Smooth muscle cell (in vitro differentiated cells): ENCODE results near the gene PBX1. TPM values are rescaled to one million over a fixed set of nuclear protein-coding genes. Genes with fewer than 3 reads are reported as not detected.

ENCODE experiments used
- DNase-seq: peaks from one replicate; lab custom pipeline; 2025; ENCODE audit not compliant: unreplicated experiment; lab: John Stamatoyannopoulos, UW
- H2AFZ ChIP-seq: fragments of 200-600 bp; sonication (generic); 2 replicates; pipeline ENCODE4 v1.6.0; 2016; ENCODE audit warnings: antibody characterized with exemption, low read depth, mild to moderate bottlenecking
- H3F3A ChIP-seq: fragments of 200-600 bp; sonication (generic); 2 replicates; pipeline ENCODE4 v1.6.0; 2017; ENCODE audit warnings: antibody characterized with exemption, low read depth
- H3K27ac ChIP-seq: fragments of 200-600 bp; sonication (generic); 2 replicates; pipeline ENCODE4 v1.5.1; 2016; ENCODE audit warnings: low read depth, mild to moderate bottlenecking
- H3K27me3 ChIP-seq: fragments of 200-600 bp; sonication (generic); 2 replicates; pipeline ENCODE4 v1.6.1; 2016; ENCODE audit warnings: low read depth, mild to moderate bottlenecking
- H3K36me3 ChIP-seq: fragments of 200-600 bp; sonication (generic); 2 replicates; pipeline ENCODE4 v1.5.1; 2016; ENCODE audit warnings: low read depth
- H3K4me1 ChIP-seq: fragments of 200-600 bp; sonication (generic); 2 replicates; pipeline ENCODE4 v1.5.1; 2016; ENCODE audit warnings: low read depth
- H3K4me2 ChIP-seq: fragments of 200-600 bp; sonication (generic); 2 replicates; pipeline ENCODE4 v1.6.0; 2016; ENCODE audit warnings: mild to moderate bottlenecking
- H3K4me3 ChIP-seq: fragments of 200-600 bp; sonication (generic); 2 replicates; pipeline ENCODE4 v1.5.1; 2016; ENCODE audit warnings: mild to moderate bottlenecking
- H3K79me2 ChIP-seq: fragments of 200-600 bp; sonication (generic); 2 replicates; pipeline ENCODE4 v1.6.0; 2016; ENCODE audit warnings: low read depth, mild to moderate bottlenecking
- H3K9ac ChIP-seq: fragments of 200-600 bp; sonication (generic); 2 replicates; pipeline ENCODE4 v1.6.0; 2016; ENCODE audit warnings: low read depth
- H3K9me3 ChIP-seq: fragments of 200-600 bp; sonication (generic); replicated peaks from 2 replicates; pipeline ENCODE4 v1.5.1; 2016; ENCODE audit warnings: low read depth
- H4K20me1 ChIP-seq: fragments of 200-600 bp; sonication (generic); 2 replicates; pipeline ENCODE4 v1.6.0; 2016; ENCODE audit warnings: low read depth
- WGBS: methylation state at CpG from one replicate; pipeline ENCODE4 v1.1.7; 2016; ENCODE audit warnings: low lambda C conversion rate; 5-methylcytosine and 5-hydroxymethylcytosine counted together
- polyA plus RNA-seq: library from polyadenylated mRNA; unstranded; fragments of >200 nt; fragmentation: Nextera tagmentation; extraction: Ambion mirVana; gene quantifications from 2 replicates; pipeline ENCODE4 v1.2.1, GENCODE V29; 2016
- total RNA-seq: library from RNA; depleted of rRNA; stranded (reverse); fragments of >200 nt; gene quantifications from 2 replicates; pipeline ENCODE4 v1.2.3, GENCODE V29; 2014
- TF ChIP-seq, protein P1 (sequence below): fragments of 200-600 bp; sonication (generic); IDR thresholded peaks from 2 replicates; pipeline ENCODE4 v1.5.1; 2017; ENCODE audit warnings: borderline replicate concordance, mild to moderate bottlenecking, antibody characterized with exemption; ENCODE audit not compliant: insufficient read depth, poor library complexity, severe bottlenecking

Gene PBX1
- total and polyA plus RNA-seq, 2 experiments from 2014 or later: 8.1 to 70.8 TPM

DNA sequence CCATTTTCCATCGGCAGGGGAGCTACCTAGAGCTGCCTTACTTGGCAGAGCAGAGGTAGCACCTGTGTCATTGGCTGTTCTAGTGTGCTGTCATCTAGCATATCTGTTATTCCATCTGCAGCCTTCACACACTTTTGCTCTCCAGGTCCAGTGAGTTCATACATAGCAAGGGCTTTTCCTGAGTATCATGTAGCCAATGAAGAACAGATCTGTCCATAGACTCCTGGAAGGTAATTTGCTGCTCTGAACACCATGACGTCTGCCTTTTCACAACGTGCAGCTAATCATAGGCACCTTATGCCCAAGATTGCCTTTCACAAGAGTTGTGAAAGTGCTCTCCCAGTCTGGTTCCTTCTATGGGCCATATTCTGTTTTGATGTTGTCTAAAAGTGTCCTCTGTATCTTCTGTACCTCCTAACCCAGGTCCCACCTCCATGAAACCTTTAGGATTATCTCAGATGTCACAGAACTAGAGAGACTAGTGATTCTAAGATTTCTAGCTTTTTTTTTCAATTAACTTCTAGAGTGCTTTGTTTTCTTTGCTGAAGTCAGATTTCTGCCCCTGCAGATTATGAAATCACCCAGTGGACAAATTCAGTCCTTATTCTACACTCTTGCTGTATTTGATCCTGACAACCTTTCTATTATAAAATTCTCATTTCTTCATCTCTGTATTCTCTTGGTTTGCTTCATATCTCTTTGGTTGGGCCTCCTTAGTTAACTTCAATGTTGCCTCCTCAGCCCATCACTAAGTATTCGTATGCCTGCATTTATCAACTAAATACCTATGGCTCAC is 134.8 kb downstream of the PBX1 start:
- TF ChIP-seq, protein P1, sequence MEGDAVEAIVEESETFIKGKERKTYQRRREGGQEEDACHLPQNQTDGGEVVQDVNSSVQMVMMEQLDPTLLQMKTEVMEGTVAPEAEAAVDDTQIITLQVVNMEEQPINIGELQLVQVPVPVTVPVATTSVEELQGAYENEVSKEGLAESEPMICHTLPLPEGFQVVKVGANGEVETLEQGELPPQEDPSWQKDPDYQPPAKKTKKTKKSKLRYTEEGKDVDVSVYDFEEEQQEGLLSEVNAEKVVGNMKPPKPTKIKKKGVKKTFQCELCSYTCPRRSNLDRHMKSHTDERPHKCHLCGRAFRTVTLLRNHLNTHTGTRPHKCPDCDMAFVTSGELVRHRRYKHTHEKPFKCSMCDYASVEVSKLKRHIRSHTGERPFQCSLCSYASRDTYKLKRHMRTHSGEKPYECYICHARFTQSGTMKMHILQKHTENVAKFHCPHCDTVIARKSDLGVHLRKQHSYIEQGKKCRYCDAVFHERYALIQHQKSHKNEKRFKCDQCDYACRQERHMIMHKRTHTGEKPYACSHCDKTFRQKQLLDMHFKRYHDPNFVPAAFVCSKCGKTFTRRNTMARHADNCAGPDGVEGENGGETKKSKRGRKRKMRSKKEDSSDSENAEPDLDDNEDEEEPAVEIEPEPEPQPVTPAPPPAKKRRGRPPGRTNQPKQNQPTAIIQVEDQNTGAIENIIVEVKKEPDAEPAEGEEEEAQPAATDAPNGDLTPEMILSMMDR: no peak
- no peak overlapping the region for H3K4me3 ChIP-seq
- H3K9me3 ChIP-seq: no peaks in the 10 kb centered on the region
- H3K36me3 ChIP-seq: no peaks in the 10 kb centered on the region
- H3K4me1 ChIP-seq: peaks cover 11% of the 10 kb centered on the region
- H2AFZ ChIP-seq: no peak overlapping the region
- 90% methylated on average over 4 of the region's 4 CpGs for WGBS
- H3K27me3 ChIP-seq: no peaks in the 10 kb centered on the region
- no peaks in the 10 kb centered on the region for H3F3A ChIP-seq
- peaks cover 27% of the 10 kb centered on the region for H3K79me2 ChIP-seq
- H4K20me1 ChIP-seq: no peaks in the 10 kb centered on the region
- no peak for DNase-seq
- no peak overlapping the region for H3K9ac ChIP-seq
- no peak overlapping the region for H3K4me2 ChIP-seq
- H3K27ac ChIP-seq: no peak overlapping the region

- Histone ChIP-seq H3K9me3 (no peaks in the 10 kb centered on the region), H3K27ac (no peak overlapping the region), H3F3A (no peaks in the 10 kb centered on the region), H4K20me1 (no peaks in the 10 kb centered on the region), H3K36me3 (no peaks in the 10 kb centered on the region), H3K4me3 (no peak overlapping the region), H3K27me3 (no peaks in the 10 kb centered on the region), H2AFZ (no peak overlapping the region), H3K79me2 (peaks cover 27% of the 10 kb centered on the region), H3K9ac (no peak overlapping the region), H3K4me2 (no peak overlapping the region), H3K4me1 (peaks cover 11% of the 10 kb centered on the region)
- no peak for DNase-seq
- 100% methylated on average over 2 of the region's 2 CpGs for WGBS
- TF ChIP-seq, protein P1: no peak
These were observed 135.5 kb downstream of the PBX1 start for GRCh38 chr1:164694505-164694904.

GRCh38 chr1:164695956-164696665 is 137.1 kb downstream of the PBX1 start:
- Histone ChIP-seq H2AFZ (no peak overlapping the region), H3K27ac (peak overlapping the region; percentile 0), H3K9me3 (no peaks in the 10 kb centered on the region), H3K4me2 (no peak overlapping the region), H3F3A (no peaks in the 10 kb centered on the region), H3K79me2 (peaks cover 27% of the 10 kb centered on the region), H3K36me3 (no peaks in the 10 kb centered on the region), H4K20me1 (no peaks in the 10 kb centered on the region), H3K4me3 (no peak overlapping the region), H3K4me1 (no peaks in the 10 kb centered on the region), H3K27me3 (no peaks in the 10 kb centered on the region), H3K9ac (no peak overlapping the region)
- WGBS: 77% methylated on average over 5 of the region's 5 CpGs
- DNase-seq: no peak
- TF ChIP-seq, protein P1: no peak
